CD14-positive monocyte (primary cell): ENCODE results near the gene MPV17. TPM values are rescaled to one million over a fixed set of nuclear protein-coding genes. Genes with fewer than 3 reads are reported as not detected.
"Not testable (repeated sequence)": the region's sequence is repeated elsewhere in the genome, so short reads cannot be mapped to it uniquely, and the experiment has no call there.

ENCODE experiments used
- DNase-seq, 3 donors: peaks; one replicate each; pipeline ENCODE4 v3.0.0-alpha.2; 2011 to 2022
- H2AFZ ChIP-seq: 2 replicates; pipeline ENCODE4 v1.6.0; 2012; ENCODE audit warnings: mild to moderate bottlenecking, low read depth, low read length, inconsistent platforms; ENCODE audit not compliant: insufficient read depth, poor library complexity, severe bottlenecking
- H3K27ac ChIP-seq, 2 donors: 1 replicate in 1 of 2; 2 replicates in 1 of 2; pipeline ENCODE4 v1.5.1; 2012 to 2013; ENCODE audit warnings: low read length in 2 of 2, control low read depth in 1 of 2, inconsistent platforms in 1 of 2, low read depth in 1 of 2, mild to moderate bottlenecking in 1 of 2
- H3K27me3 ChIP-seq, 2 donors: one replicate each; pipeline versions ENCODE4 v1.6.0 to v1.6.1; 2011 to 2013; ENCODE audit warnings: low read length in 2 of 2; ENCODE audit not compliant: control insufficient read depth in 2 of 2, insufficient read depth in 2 of 2
- H3K36me3 ChIP-seq, 2 donors: replicated peaks in 1 of 2; 1 replicate in 1 of 2; 2 replicates in 1 of 2; pipeline versions ENCODE4 v1.5.1 to v1.6.1; 2012 to 2013; ENCODE audit warnings: low read length in 2 of 2, control low read depth in 1 of 2, inconsistent platforms in 1 of 2, mild to moderate bottlenecking in 1 of 2; ENCODE audit not compliant: insufficient read depth in 2 of 2, control insufficient read depth in 1 of 2
- H3K4me1 ChIP-seq, 2 donors: 1 replicate in 1 of 2; 2 replicates in 1 of 2; pipeline versions ENCODE4 v1.5.1 to v1.6.1; 2012 to 2013; ENCODE audit warnings: low read length in 2 of 2, control low read depth in 1 of 2, inconsistent platforms in 1 of 2, mild to moderate bottlenecking in 1 of 2, moderate library complexity in 1 of 2; ENCODE audit not compliant: insufficient read depth in 2 of 2, control insufficient read depth in 1 of 2
- H3K4me2 ChIP-seq: replicated peaks from 2 replicates; pipeline ENCODE3; 2012; ENCODE audit warnings: low read length, moderate library complexity, mild to moderate bottlenecking; ENCODE audit not compliant: poor library complexity, severe bottlenecking; ENCODE audit errors: extremely low read depth
- H3K4me3 ChIP-seq, 3 experiments: fragments of 200-600 bp in 1 of 3; sonication (generic) in 1 of 3; replicated peaks in 1 of 3; 1 replicate in 2 of 3; 2 replicates in 1 of 3; pipeline ENCODE4 v1.5.1; 2011 to 2013; ENCODE audit warnings: low read length in 3 of 3, mild to moderate bottlenecking in 3 of 3, control low read depth in 2 of 3, low read depth in 2 of 3, inconsistent platforms in 1 of 3, moderate library complexity in 1 of 3
- H3K79me2 ChIP-seq: 2 replicates; pipeline ENCODE4 v1.6.0; 2012; ENCODE audit warnings: mild to moderate bottlenecking, control low read depth, inconsistent platforms, low read length, moderate library complexity; ENCODE audit not compliant: insufficient read depth
- H3K9ac ChIP-seq: 2 replicates; pipeline ENCODE4 v1.6.0; 2017; ENCODE audit warnings: low read length, mild to moderate bottlenecking; ENCODE audit not compliant: insufficient read depth, poor library complexity, severe bottlenecking
- H3K9me3 ChIP-seq, 2 donors: replicated peaks in 1 of 2; 1 replicate in 1 of 2; 2 replicates in 1 of 2; pipeline versions ENCODE4 v1.5.1 to v1.6.1; 2012 to 2013; ENCODE audit warnings: low read length in 2 of 2, control low read depth in 1 of 2; ENCODE audit not compliant: control insufficient read depth in 1 of 2, insufficient read depth in 1 of 2
- H4K20me1 ChIP-seq: 2 replicates; pipeline ENCODE4 v1.6.0; 2012; ENCODE audit warnings: mild to moderate bottlenecking, low read length, control low read depth, moderate library complexity; ENCODE audit not compliant: insufficient read depth
- H3K27ac Mint-ChIP-seq, 7 donors: one replicate each; pipeline ENCODE4 v1.8.0; 2020; ENCODE audit warnings: mild to moderate bottlenecking in 7 of 7, mixed read lengths in 7 of 7, moderate library complexity in 6 of 7, inconsistent platforms in 2 of 7
- H3K27me3 Mint-ChIP-seq, 3 donors: one replicate each; pipeline ENCODE4 v1.8.0; 2021 to 2022; ENCODE audit warnings: low read depth in 3 of 3, mild to moderate bottlenecking in 3 of 3, mixed read lengths in 3 of 3, moderate library complexity in 3 of 3, inconsistent platforms in 1 of 3
- H3K36me3 Mint-ChIP-seq, 2 donors: one replicate each; pipeline ENCODE4 v1.8.0; 2020; ENCODE audit warnings: mixed read lengths in 2 of 2, inconsistent platforms in 1 of 2, mild to moderate bottlenecking in 1 of 2
- H3K4me1 Mint-ChIP-seq: one replicate; pipeline ENCODE4 v1.8.0; 2020; ENCODE audit warnings: mild to moderate bottlenecking, mixed read lengths
- H3K4me3 Mint-ChIP-seq, 2 donors: one replicate each; pipeline ENCODE4 v1.8.0; 2020; ENCODE audit warnings: mild to moderate bottlenecking in 2 of 2, mixed read lengths in 2 of 2, moderate library complexity in 1 of 2
- H3K9me3 Mint-ChIP-seq, 7 donors: one replicate each; pipeline ENCODE4 v1.8.0; 2020 to 2022; ENCODE audit warnings: mixed read lengths in 7 of 7, mild to moderate bottlenecking in 6 of 7, moderate library complexity in 6 of 7, inconsistent platforms in 2 of 7
- CTCF ChIP-seq: fragments of 200-600 bp; IDR thresholded peaks from one replicate; pipeline ENCODE4 v1.8.0; 2022; ENCODE audit warnings: antibody characterized with exemption, mild to moderate bottlenecking
- WGBS: methylation state at CpG from one replicate; pipeline ENCODE4 v1.1.5; 2013; ENCODE audit warnings: missing lambda C conversion rate; ENCODE audit not compliant: insufficient coverage; 5-methylcytosine and 5-hydroxymethylcytosine counted together
- intact Hi-C, 2 donors: fragments of 100-400 bp; cut with micrococcal nuclease; formaldehyde crosslinking; loops; one replicate each; pipeline versions ENCODE4 v1.15.0 to v1.15.1; 2023
- polyA plus RNA-seq, 3 donors: library from polyadenylated mRNA; depleted of rRNA in 1 of 3; unstranded in 2 of 3; stranded (reverse) in 1 of 3; fragments of 300-500 nt in 2 of 3; fragments of >200 nt in 1 of 3; fragmentation: Illumina TruSeq in 2 of 3; gene quantifications; 1 replicate in 2 of 3; 2 replicates in 1 of 3; pipeline ENCODE4 v1.2.3, GENCODE V29; 2012 to 2021

MPV17 gene
- polyA plus RNA-seq, 3 donors, result 136 to 160 (median 160) TPM

- Histone ChIP-seq H3K4me1 (peaks cover 3% of the 10 kb centered on the region in 2 donors), H3K9ac (no peak overlapping the region), H3K79me2 (no peaks in the 10 kb centered on the region), H3K36me3 (no peaks in the 10 kb centered on the region), H3K9me3 (peaks cover 0 to 8% of the 10 kb centered on the region in 2 donors), H3K27me3 (peaks cover 12 to 22% of the 10 kb centered on the region in 2 donors), H4K20me1 (no peaks in the 10 kb centered on the region), H3K4me2 (no peak overlapping the region), H3K27ac (no peak overlapping the region), H2AFZ (no peak overlapping the region), H3K4me3 (no peak overlapping the region)
- H3K36me3 Mint-ChIP-seq, result peaks cover 5% of the 10 kb centered on the region in 2 donors
- H3K27ac Mint-ChIP-seq, result no peak overlapping the region
- H3K4me3 Mint-ChIP-seq, result no peak overlapping the region
- peaks cover 8 to 12% (median 10%) of the 10 kb centered on the region in 3 donors for H3K27me3 Mint-ChIP-seq
- 90% methylated on average over 2 of the region's 3 CpGs for WGBS
- H3K4me1 Mint-ChIP-seq, result peaks cover 4% of the 10 kb centered on the region
- DNase-seq, result no peak
- TF ChIP-seq CTCF, result no peak
- peaks cover 0 to 6% (median 2%) of the 10 kb centered on the region in 7 donors for H3K9me3 Mint-ChIP-seq
- intact Hi-C loops, result no loop called here
These were observed 52.8 kb downstream of the MPV17 start for GRCh38 chr2:27270131-27270530.

GRCh38 chr2:27268296-27268695 is 54.6 kb downstream of the MPV17 start:
- H4K20me1 ChIP-seq, H3K4me3 ChIP-seq, H3K27me3 Mint-ChIP-seq, H3K27ac ChIP-seq, H3K36me3 Mint-ChIP-seq, H3K36me3 ChIP-seq, H3K9ac ChIP-seq, H2AFZ ChIP-seq, DNase-seq, H3K4me2 ChIP-seq, H3K4me3 Mint-ChIP-seq, H3K79me2 ChIP-seq, H3K27ac Mint-ChIP-seq, intact Hi-C loops: not testable (repeated sequence)
- H3K4me1 ChIP-seq, result peaks cover 20 to 21% of the 10 kb centered on the region in 2 donors
- peaks cover 20% of the 10 kb centered on the region for H3K4me1 Mint-ChIP-seq
- H3K9me3 ChIP-seq, result peaks cover 0 to 21% of the 10 kb centered on the region in 2 donors
- H3K27me3 ChIP-seq, result peaks cover 29 to 39% of the 10 kb centered on the region in 2 donors
- 96% methylated on average over 8 of the region's 13 CpGs for WGBS
- H3K9me3 Mint-ChIP-seq, result peaks cover 0 to 12% (median 6%) of the 10 kb centered on the region in 7 donors
